PC-3 (cell line): ENCODE measurements around the gene FAM25G. TPM values are rescaled to one million over a fixed set of nuclear protein-coding genes. Genes with fewer than 3 reads are reported as not detected.
"Not testable (repeated sequence)": the region's sequence is repeated elsewhere in the genome, so short reads cannot be mapped to it uniquely, and the experiment has no call there.

Experiments
- ATAC-seq: fragments of 200-7000 bp; cut with Tn5 transposase; 2 replicates; pipeline ENCODE4 v1.9.1; 2020; ENCODE audit warnings: mild to moderate bottlenecking, moderate library complexity
- Bru-seq: library from RNA; stranded (reverse); fragments of 400-500 nt; gene quantifications from one replicate; lab custom pipeline; 2021; lab: Mats Ljungman, UMichigan
- BruChase-seq, 2 experiments: library from RNA; stranded (reverse); fragments of 400-500 nt; gene quantifications; one replicate each; lab custom pipeline; 2021; lab: Mats Ljungman, UMichigan
- BruUV-seq: library from RNA; stranded (reverse); fragments of 400-500 nt; replicated peaks from 2 replicates; lab custom pipeline; 2021; lab: Mats Ljungman, UMichigan
- CTCF ChIA-PET: fragments of 300-600 bp; sonication (Branson Sonifier 250); formaldehyde crosslinking; loops from one replicate; lab custom pipeline; 2022; ENCODE audit warnings: antibody characterized with exemption; lab: Charles Lee
- POLR2A ChIA-PET: fragments of 300-600 bp; sonication (Branson Sonifier 250); formaldehyde crosslinking; loops from one replicate; lab custom pipeline; 2022; ENCODE audit warnings: antibody characterized with exemption; ENCODE audit not compliant: unreplicated experiment; lab: Charles Lee
- DNase-seq: peaks from one replicate; pipeline ENCODE4 v3.0.0-alpha.2; 2015
- H2AFZ ChIP-seq: fragments of 300-600 bp; sonication (generic); 2 replicates; pipeline ENCODE4 v1.6.0; 2016; ENCODE audit warnings: antibody characterized with exemption, low read length
- H3F3A ChIP-seq: fragments of 300-600 bp; sonication (generic); one replicate; pipeline ENCODE4 v1.6.0; 2017; ENCODE audit warnings: antibody characterized with exemption, low read length, control low read depth, mild to moderate bottlenecking; ENCODE audit not compliant: unreplicated experiment
- H3K27ac ChIP-seq: fragments of 300-600 bp; sonication (generic); 2 replicates; pipeline ENCODE4 v1.5.1; 2016; ENCODE audit warnings: mild to moderate bottlenecking, low read length
- H3K27me3 ChIP-seq: fragments of 300-600 bp; sonication (generic); 2 replicates; pipeline ENCODE4 v1.6.1; 2016; ENCODE audit warnings: low read length, mixed read lengths
- H3K36me3 ChIP-seq: fragments of 300-600 bp; sonication (generic); 2 replicates; pipeline ENCODE4 v1.6.1; 2016; ENCODE audit warnings: low read depth, mixed run types, low read length, mixed read lengths
- H3K4me1 ChIP-seq: fragments of 300-600 bp; sonication (generic); 2 replicates; pipeline ENCODE4 v1.5.1; 2016; ENCODE audit warnings: low read length; ENCODE audit not compliant: insufficient read depth
- H3K4me2 ChIP-seq: fragments of 300-600 bp; sonication (generic); 2 replicates; pipeline ENCODE4 v1.6.0; 2016; ENCODE audit warnings: low read length
- H3K4me3 ChIP-seq: fragments of 300-600 bp; sonication (generic); 2 replicates; pipeline ENCODE4 v1.5.1; 2016; ENCODE audit warnings: mild to moderate bottlenecking, low read length, mixed read lengths
- H3K79me2 ChIP-seq: fragments of 300-600 bp; sonication (generic); 2 replicates; pipeline ENCODE4 v1.6.1; 2017; ENCODE audit warnings: low read length, mixed read lengths
- H3K9ac ChIP-seq: fragments of 300-600 bp; sonication (generic); 2 replicates; pipeline ENCODE4 v1.6.0; 2016; ENCODE audit warnings: mild to moderate bottlenecking, low read length
- H3K9me2 ChIP-seq: fragments of 300-600 bp; sonication (generic); replicated peaks from 2 replicates; pipeline ENCODE4 v1.6.1; 2016; ENCODE audit warnings: mixed run types, low read length, mixed read lengths
- H3K9me3 ChIP-seq: fragments of 300-600 bp; sonication (generic); 2 replicates; pipeline ENCODE4 v1.6.1; 2016; ENCODE audit warnings: low read length, mixed read lengths
- H4K20me1 ChIP-seq: fragments of 300-600 bp; sonication (generic); 2 replicates; pipeline ENCODE4 v1.6.1; 2016; ENCODE audit warnings: low read length, mixed read lengths
- intact Hi-C: fragments of 100-400 bp; cut with micrococcal nuclease; formaldehyde crosslinking; loops from 2 replicates; pipeline ENCODE4 v1.9.0; 2023
- long read RNA-seq: library from polyadenylated mRNA; unstranded; transcript quantifications from one replicate; pipeline ENCODE4 v2.0.0, GENCODE V29; 2021; ENCODE audit not compliant: unreplicated experiment
- total RNA-seq: library from RNA; depleted of rRNA; stranded (reverse); fragments of >200 nt; gene quantifications from 2 replicates; pipeline ENCODE4 v1.2.3, GENCODE V29; 2014; rRNA removed

The FAM25G gene
- total RNA-seq (not detected in 2 replicates), Bru-seq, nascent RNA (percentile 16 among the genes with signal in this experiment), BruChase-seq, experiment 1, labeled RNA remaining after a 6-hour chase (percentile 16 among the genes with signal in this experiment), BruChase-seq, experiment 2, labeled RNA remaining after a 2-hour chase (percentile 21 among the genes with signal in this experiment)
- long read RNA-seq, result 0 reads

GRCh38 chr10:47491600-47491999 is at the start of gene FAM25G:
TSS of gene FAM25G (minus strand) at chr10:47491700. CDS start at chr10:47491674, 26 bp downstream.
- H2AFZ ChIP-seq, CTCF ChIA-PET, ATAC-seq, H3F3A ChIP-seq, H3K9me2 ChIP-seq, H4K20me1 ChIP-seq, H3K4me3 ChIP-seq, H3K27ac ChIP-seq, H3K9ac ChIP-seq, H3K79me2 ChIP-seq, BruUV-seq, H3K4me1 ChIP-seq, intact Hi-C loops, DNase-seq, H3K36me3 ChIP-seq, POLR2A ChIA-PET, H3K27me3 ChIP-seq, H3K9me3 ChIP-seq, H3K4me2 ChIP-seq: not testable (repeated sequence)

- BruUV-seq, ATAC-seq, H4K20me1 ChIP-seq, H2AFZ ChIP-seq, intact Hi-C loops, H3K27ac ChIP-seq, H3K9ac ChIP-seq, H3K4me3 ChIP-seq, DNase-seq, H3K4me1 ChIP-seq, H3K36me3 ChIP-seq, H3K27me3 ChIP-seq, H3K79me2 ChIP-seq, CTCF ChIA-PET, H3K9me3 ChIP-seq, POLR2A ChIA-PET, H3K9me2 ChIP-seq, H3K4me2 ChIP-seq, H3F3A ChIP-seq: not testable (repeated sequence)
Observed at GRCh38 chr10:47536430-47536829, 44.9 kb upstream of the FAM25G start.

GRCh38 chr10:47523475-47523874 is 32.0 kb upstream of the FAM25G start, which contains the start of gene AGAP9:
TSS of gene AGAP9 (minus strand) at chr10:47523638. CDS start at chr10:47523526, 112 bp downstream.
- H2AFZ ChIP-seq, DNase-seq, H4K20me1 ChIP-seq, BruUV-seq, ATAC-seq, H3K9me2 ChIP-seq, H3F3A ChIP-seq, intact Hi-C loops, H3K4me2 ChIP-seq, H3K27ac ChIP-seq, H3K36me3 ChIP-seq, H3K9ac ChIP-seq, POLR2A ChIA-PET, CTCF ChIA-PET, H3K4me3 ChIP-seq, H3K79me2 ChIP-seq, H3K27me3 ChIP-seq, H3K9me3 ChIP-seq, H3K4me1 ChIP-seq: not testable (repeated sequence)

GRCh38 chr10:47502313-47502712 is 10.8 kb upstream of the FAM25G start:
- H3K9me2 ChIP-seq, H2AFZ ChIP-seq, H3K4me3 ChIP-seq, H3K9me3 ChIP-seq, POLR2A ChIA-PET, H3F3A ChIP-seq, intact Hi-C loops, H4K20me1 ChIP-seq, H3K36me3 ChIP-seq, H3K79me2 ChIP-seq, BruUV-seq, H3K27ac ChIP-seq, H3K4me2 ChIP-seq, ATAC-seq, CTCF ChIA-PET, H3K9ac ChIP-seq, DNase-seq, H3K4me1 ChIP-seq, H3K27me3 ChIP-seq: not testable (repeated sequence)

GRCh38 chr10:47494226-47494625 is 2.7 kb upstream of the FAM25G start:
- CTCF ChIA-PET, H3K27ac ChIP-seq, H3K4me1 ChIP-seq, H3K79me2 ChIP-seq, H3K4me2 ChIP-seq, DNase-seq, H3K9me2 ChIP-seq, H2AFZ ChIP-seq, POLR2A ChIA-PET, H3K27me3 ChIP-seq, H4K20me1 ChIP-seq, ATAC-seq, H3K9ac ChIP-seq, intact Hi-C loops, H3K4me3 ChIP-seq, H3F3A ChIP-seq, H3K36me3 ChIP-seq, BruUV-seq, H3K9me3 ChIP-seq: not testable (repeated sequence)

- ATAC-seq, BruUV-seq: not testable (repeated sequence)
Observed at GRCh38 chr10:47489630-47490029, 1.9 kb downstream of the FAM25G start.

More at GRCh38 chr10:47489630-47490029, 1.9 kb downstream of the FAM25G start:
- H3K36me3 ChIP-seq, intact Hi-C loops, H3F3A ChIP-seq, DNase-seq, H3K9me2 ChIP-seq, H3K4me3 ChIP-seq, H3K4me2 ChIP-seq, H3K27me3 ChIP-seq, H2AFZ ChIP-seq, H3K4me1 ChIP-seq, CTCF ChIA-PET, H3K9ac ChIP-seq, H3K9me3 ChIP-seq, H3K79me2 ChIP-seq, POLR2A ChIA-PET, H3K27ac ChIP-seq, H4K20me1 ChIP-seq: not testable (repeated sequence)
